Measurements from ENCODE around the gene GPR153. TPM values are rescaled to one million over a fixed set of nuclear protein-coding genes. Genes with fewer than 3 reads are reported as not detected.

The GPR153 gene
- total and polyA plus RNA-seq, 2 donors from 2014 or later = 1.1 to 8.6 TPM

- DNase-seq (no peak), FAIRE-seq (no peak)
- no peaks in the 10 kb centered on the region for H3K4me1 ChIP-seq (ENCODE audit: control insufficient read depth in 2 of 3, insufficient read depth in 2 of 3, low read depth in 1 of 3, low read length in 3 of 3)
- H3K27ac ChIP-seq (ENCODE audit: low read depth in 2 of 2, low read length in 2 of 2) = no peak overlapping the region
- H3K9ac ChIP-seq (ENCODE audit: low read length in 3 of 3) = no peak overlapping the region
- no peak overlapping the region for H3K4me3 ChIP-seq (ENCODE audit: low read length in 3 of 3)
- no peaks in the 10 kb centered on the region for H3K9me3 ChIP-seq (ENCODE audit: control insufficient read depth in 2 of 3, insufficient read depth in 1 of 3, low read length in 3 of 3)
- peaks cover 0 to 3% (median 0%) of the 10 kb centered on the region in 3 donors for H3K36me3 ChIP-seq (ENCODE audit: control insufficient read depth in 2 of 3, insufficient read depth in 3 of 3, low read length in 3 of 3)
- intact Hi-C loops (cut with DNase I) = no loop called here
- H3K27me3 ChIP-seq (ENCODE audit: control insufficient read depth, insufficient read depth, low read length) = no peaks in the 10 kb centered on the region
- TF ChIP-seq CTCF (IDR thresholded peaks at IDR 0.05; ENCODE audit: borderline replicate concordance, extremely low read depth, insufficient read depth) = no peak
These were observed 35.0 kb upstream of the GPR153 start for GRCh38 chr1:6295910-6296309.

GRCh38 chr1:6294890-6295556 lies 34.1 kb upstream of the GPR153 start:
- no peak for TF ChIP-seq CTCF (IDR thresholded peaks at IDR 0.05; ENCODE audit: borderline replicate concordance, extremely low read depth, insufficient read depth)
- Histone ChIP-seq H3K27me3 (ENCODE audit: control insufficient read depth, insufficient read depth, low read length) (no peaks in the 10 kb centered on the region), H3K27ac (ENCODE audit: low read depth in 2 of 2, low read length in 2 of 2) (no peak overlapping the region), H3K9ac (ENCODE audit: low read length in 3 of 3) (no peak overlapping the region), H3K4me1 (ENCODE audit: control insufficient read depth in 2 of 3, insufficient read depth in 2 of 3, low read depth in 1 of 3, low read length in 3 of 3) (no peaks in the 10 kb centered on the region), H3K4me3 (ENCODE audit: low read length in 3 of 3) (no peak overlapping the region), H3K36me3 (ENCODE audit: control insufficient read depth in 2 of 3, insufficient read depth in 3 of 3, low read length in 3 of 3) (peaks cover 0 to 3% (median 0%) of the 10 kb centered on the region in 3 donors), H3K9me3 (ENCODE audit: control insufficient read depth in 2 of 3, insufficient read depth in 1 of 3, low read length in 3 of 3) (no peaks in the 10 kb centered on the region)
- FAIRE-seq (no peak), DNase-seq (no peak)
- intact Hi-C loops (cut with DNase I) = no loop called here

GRCh38 chr1:6294080-6294889 lies 33.4 kb upstream of the GPR153 start:
- no peaks in the 10 kb centered on the region for H3K9me3 ChIP-seq (ENCODE audit: control insufficient read depth in 2 of 3, insufficient read depth in 1 of 3, low read length in 3 of 3)
- peaks cover 0 to 3% (median 0%) of the 10 kb centered on the region in 3 donors for H3K36me3 ChIP-seq (ENCODE audit: control insufficient read depth in 2 of 3, insufficient read depth in 3 of 3, low read length in 3 of 3)
- TF ChIP-seq CTCF (IDR thresholded peaks at IDR 0.05; ENCODE audit: borderline replicate concordance, extremely low read depth, insufficient read depth) = no peak
- no peak overlapping the region for H3K27ac ChIP-seq (ENCODE audit: low read depth in 2 of 2, low read length in 2 of 2)
- no peaks in the 10 kb centered on the region for H3K27me3 ChIP-seq (ENCODE audit: control insufficient read depth, insufficient read depth, low read length)
- no peak overlapping the region for H3K4me3 ChIP-seq (ENCODE audit: low read length in 3 of 3)
- intact Hi-C loops (cut with DNase I) = no loop called here
- H3K9ac ChIP-seq (ENCODE audit: low read length in 3 of 3) = no peak overlapping the region
- FAIRE-seq = no peak
- H3K4me1 ChIP-seq (ENCODE audit: control insufficient read depth in 2 of 3, insufficient read depth in 2 of 3, low read depth in 1 of 3, low read length in 3 of 3) = no peaks in the 10 kb centered on the region
- no peak for DNase-seq
